ENCODE results near the gene GABBR2. TPM values are rescaled to one million over a fixed set of nuclear protein-coding genes. Genes with fewer than 3 reads are reported as not detected.

The GABBR2 gene
- total RNA-seq, 4 donors from 2014 or later = 0.17 to 0.26 TPM; not detected in 2

DNA sequence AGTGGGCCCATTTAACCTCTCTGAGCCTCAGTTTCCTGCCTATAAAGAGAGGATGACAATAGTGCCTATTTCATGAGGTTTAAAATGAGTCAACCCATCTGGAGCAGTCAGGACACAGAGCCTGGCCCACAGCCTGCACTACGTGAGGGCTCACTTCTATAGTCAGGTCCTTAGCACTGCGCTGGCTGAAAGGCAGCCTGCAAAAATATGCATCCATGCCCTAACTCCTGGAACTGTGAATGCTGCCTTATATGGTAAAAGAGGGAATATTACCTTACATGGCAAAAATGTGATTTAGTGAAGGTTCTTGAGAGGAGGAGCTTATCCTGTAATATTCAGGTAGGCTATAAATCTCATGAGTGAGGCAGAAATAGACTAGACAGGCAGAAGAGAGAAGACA is 98.5 kb downstream of the GABBR2 start:
- Histone ChIP-seq H3K4me1 (peaks cover 0 to 3% (median 0%) of the 10 kb centered on the region in 4 donors), H3K36me3 (no peaks in the 10 kb centered on the region), H3K27me3 (no peaks in the 10 kb centered on the region), H3K9me3 (no peaks in the 10 kb centered on the region), H3K27ac (replicated peaks in 1 of 4) (no peak overlapping the region), H3K4me3 (no peak overlapping the region)
- TF ChIP-seq EP300 (IDR thresholded peaks at IDR 0.05) (no peak), POLR2A (IDR thresholded peaks at IDR 0.05; ENCODE audit: low read depth) (no peak), POLR2AphosphoS5 (IDR thresholded peaks at IDR 0.05) (no peak)
- TF ChIP-seq, protein P1, sequence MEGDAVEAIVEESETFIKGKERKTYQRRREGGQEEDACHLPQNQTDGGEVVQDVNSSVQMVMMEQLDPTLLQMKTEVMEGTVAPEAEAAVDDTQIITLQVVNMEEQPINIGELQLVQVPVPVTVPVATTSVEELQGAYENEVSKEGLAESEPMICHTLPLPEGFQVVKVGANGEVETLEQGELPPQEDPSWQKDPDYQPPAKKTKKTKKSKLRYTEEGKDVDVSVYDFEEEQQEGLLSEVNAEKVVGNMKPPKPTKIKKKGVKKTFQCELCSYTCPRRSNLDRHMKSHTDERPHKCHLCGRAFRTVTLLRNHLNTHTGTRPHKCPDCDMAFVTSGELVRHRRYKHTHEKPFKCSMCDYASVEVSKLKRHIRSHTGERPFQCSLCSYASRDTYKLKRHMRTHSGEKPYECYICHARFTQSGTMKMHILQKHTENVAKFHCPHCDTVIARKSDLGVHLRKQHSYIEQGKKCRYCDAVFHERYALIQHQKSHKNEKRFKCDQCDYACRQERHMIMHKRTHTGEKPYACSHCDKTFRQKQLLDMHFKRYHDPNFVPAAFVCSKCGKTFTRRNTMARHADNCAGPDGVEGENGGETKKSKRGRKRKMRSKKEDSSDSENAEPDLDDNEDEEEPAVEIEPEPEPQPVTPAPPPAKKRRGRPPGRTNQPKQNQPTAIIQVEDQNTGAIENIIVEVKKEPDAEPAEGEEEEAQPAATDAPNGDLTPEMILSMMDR (IDR thresholded peaks at IDR 0.05) = no peak
- 73% methylated on average over 2 of the region's 2 CpGs for WGBS
- DNase-seq (ENCODE audit: extremely low spot score) = no peak
- intact Hi-C loops (cut with DNase I) = no loop called here

DNA sequence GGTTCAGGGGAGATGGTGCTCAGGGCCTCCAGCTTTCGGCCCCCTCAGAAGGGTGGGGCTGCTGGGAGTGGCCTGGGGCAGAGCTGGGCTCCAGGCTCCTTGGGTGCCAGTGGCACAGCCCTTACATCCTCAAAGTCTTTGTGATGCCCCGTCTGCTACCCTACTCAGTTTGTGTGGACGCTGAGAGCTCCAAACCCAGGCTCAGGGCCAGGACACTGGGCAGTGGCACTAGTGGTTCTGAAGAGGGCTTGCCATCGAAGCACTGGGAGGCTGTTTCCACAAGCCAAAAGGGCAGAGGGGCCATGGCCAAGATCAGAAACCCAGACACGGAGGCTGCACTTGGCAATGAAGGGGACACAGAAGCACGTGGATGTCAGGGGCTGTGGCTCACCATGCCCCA is 99.1 kb downstream of the GABBR2 start:
- Histone ChIP-seq H3K9me3 (no peaks in the 10 kb centered on the region), H3K27me3 (no peaks in the 10 kb centered on the region), H3K4me1 (peaks cover 0 to 3% (median 0%) of the 10 kb centered on the region in 4 donors), H3K27ac (replicated peaks in 1 of 4) (no peak overlapping the region), H3K36me3 (no peaks in the 10 kb centered on the region), H3K4me3 (no peak overlapping the region)
- no peak for DNase-seq (ENCODE audit: extremely low spot score)
- intact Hi-C loops (cut with DNase I) = no loop called here
- 91% methylated on average over 5 of the region's 6 CpGs for WGBS
- no peak for TF ChIP-seq POLR2A (IDR thresholded peaks at IDR 0.05; ENCODE audit: low read depth)

DNA sequence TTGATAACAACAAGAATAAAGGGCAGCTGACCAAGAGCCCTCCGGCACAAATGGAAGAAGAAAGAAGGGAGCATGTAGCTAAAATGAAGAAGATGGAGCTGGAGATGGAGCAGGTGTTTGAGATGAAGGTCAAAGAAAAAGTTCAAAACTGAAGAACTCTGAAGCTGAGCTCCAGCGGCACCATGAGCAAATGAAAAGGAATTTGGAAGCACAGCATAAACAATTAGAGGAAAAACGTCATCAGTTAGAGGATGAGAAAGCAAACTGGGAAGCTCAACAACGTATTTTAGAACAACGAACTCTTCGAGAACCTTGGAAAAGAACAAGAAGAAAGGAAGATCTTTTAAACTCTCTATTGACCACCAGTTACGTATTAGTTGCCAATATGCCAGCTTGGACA is 100.9 kb downstream of the GABBR2 start:
- Histone ChIP-seq H3K4me1 (peaks cover 0 to 3% (median 0%) of the 10 kb centered on the region in 4 donors), H3K36me3 (no peaks in the 10 kb centered on the region), H3K27ac (replicated peaks in 1 of 4) (no peak overlapping the region), H3K4me3 (no peak overlapping the region), H3K27me3 (no peaks in the 10 kb centered on the region), H3K9me3 (no peaks in the 10 kb centered on the region)
- DNase-seq (ENCODE audit: extremely low spot score) = no peak
- TF ChIP-seq POLR2AphosphoS5 (IDR thresholded peaks at IDR 0.05) (no peak), POLR2A (IDR thresholded peaks at IDR 0.05; ENCODE audit: low read depth) (no peak)
- intact Hi-C loops (cut with DNase I) = no loop called here
- WGBS = 53% methylated on average over 7 of the region's 7 CpGs

DNA sequence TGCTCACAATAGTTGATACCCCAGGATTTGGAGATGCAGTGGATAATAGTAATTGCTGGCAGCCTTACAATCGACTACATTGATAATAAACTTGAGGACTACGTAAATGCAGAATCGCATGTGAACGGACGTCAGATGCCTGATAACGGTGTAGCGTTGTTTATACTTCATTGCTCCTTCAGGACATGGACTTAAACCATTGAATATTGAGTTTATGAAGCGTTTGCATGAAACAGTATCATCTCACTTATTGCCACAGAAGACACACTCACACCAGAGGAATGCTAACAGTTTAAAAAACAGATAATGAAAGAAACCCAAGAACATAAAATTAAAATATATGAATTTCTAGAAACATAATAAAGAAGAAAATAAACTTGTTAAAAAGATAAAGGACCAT is 101.6 kb downstream of the GABBR2 start:
- H3K9me3 ChIP-seq = no peaks in the 10 kb centered on the region
- no peak for DNase-seq (ENCODE audit: extremely low spot score)
- WGBS = 95% methylated on average over 8 of the region's 8 CpGs
- TF ChIP-seq POLR2A (IDR thresholded peaks at IDR 0.05; ENCODE audit: low read depth) (no peak), EP300 (IDR thresholded peaks at IDR 0.05) (no peak), POLR2AphosphoS5 (IDR thresholded peaks at IDR 0.05) (no peak)
- TF ChIP-seq, protein P1 (IDR thresholded peaks at IDR 0.05) = no peak
- H3K4me1 ChIP-seq = peaks cover 0 to 3% (median 0%) of the 10 kb centered on the region in 4 donors
- H3K27ac ChIP-seq (replicated peaks in 1 of 4) = no peak overlapping the region
- no peaks in the 10 kb centered on the region for H3K27me3 ChIP-seq
- no peaks in the 10 kb centered on the region for H3K36me3 ChIP-seq
- intact Hi-C loops (cut with DNase I) = no loop called here
- H3K4me3 ChIP-seq = no peak overlapping the region

DNA sequence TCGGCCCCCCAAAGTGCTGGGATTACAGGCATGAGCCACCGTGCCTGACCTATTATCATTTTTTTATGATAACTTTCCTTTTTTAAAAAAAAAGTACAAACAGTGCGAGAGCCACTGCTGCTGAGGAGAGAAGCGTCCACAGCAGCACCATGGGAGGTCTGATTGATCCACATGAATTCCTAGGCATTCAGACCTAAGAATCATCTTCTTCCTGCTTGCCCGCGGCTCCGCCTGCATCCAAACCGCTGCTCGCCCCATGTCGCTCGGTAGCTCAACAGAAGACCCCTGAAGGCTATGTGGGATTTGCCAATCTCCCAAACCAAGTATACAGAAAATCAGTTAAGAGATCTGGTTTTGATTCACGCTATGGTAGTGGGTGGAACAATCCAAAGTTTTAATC is 102.0 kb downstream of the GABBR2 start:
- no peak for DNase-seq (ENCODE audit: extremely low spot score)
- TF ChIP-seq EP300 (IDR thresholded peaks at IDR 0.05) = no peak
- no peak for TF ChIP-seq POLR2AphosphoS5 (IDR thresholded peaks at IDR 0.05)
- TF ChIP-seq, protein P1 (IDR thresholded peaks at IDR 0.05) = no peak
- Histone ChIP-seq H3K4me3 (no peak overlapping the region), H3K4me1 (peaks cover 0 to 3% (median 0%) of the 10 kb centered on the region in 4 donors), H3K9me3 (no peaks in the 10 kb centered on the region), H3K27me3 (no peaks in the 10 kb centered on the region), H3K27ac (replicated peaks in 1 of 4) (no peak overlapping the region), H3K36me3 (no peaks in the 10 kb centered on the region)
- intact Hi-C loops (cut with DNase I) = no loop called here
- WGBS = 92% methylated on average over 12 of the region's 12 CpGs

DNA sequence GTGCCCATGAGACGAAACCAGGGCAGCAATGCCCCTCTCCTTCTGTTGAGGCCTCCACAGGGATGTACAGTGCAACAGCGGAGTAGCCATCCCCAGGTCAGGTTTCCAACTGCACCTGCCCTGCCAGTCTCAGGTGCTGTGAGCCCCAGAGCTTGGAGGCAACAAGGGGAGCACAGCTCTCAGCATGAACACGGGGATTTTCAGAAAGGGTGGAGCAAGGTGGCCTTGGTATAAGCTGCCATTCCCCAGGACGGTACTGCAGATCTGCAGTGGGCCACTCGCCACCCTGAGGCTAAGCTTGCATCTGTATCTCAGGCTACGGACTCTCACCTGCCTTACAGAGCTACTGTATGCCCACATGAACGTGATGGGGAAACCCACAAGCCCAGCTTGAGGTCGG is 103.6 kb downstream of the GABBR2 start:
- Histone ChIP-seq H3K4me1 (peaks cover 0 to 3% (median 0%) of the 10 kb centered on the region in 4 donors), H3K9me3 (no peaks in the 10 kb centered on the region), H3K27me3 (no peaks in the 10 kb centered on the region), H3K27ac (replicated peaks in 1 of 4) (no peak overlapping the region), H3K36me3 (no peaks in the 10 kb centered on the region), H3K4me3 (no peak overlapping the region)
- WGBS = 89% methylated on average over 1 of the region's 8 CpGs
- no peak for DNase-seq (ENCODE audit: extremely low spot score)
- TF ChIP-seq POLR2AphosphoS5 (IDR thresholded peaks at IDR 0.05) (no peak), EP300 (IDR thresholded peaks at IDR 0.05) (no peak), POLR2A (IDR thresholded peaks at IDR 0.05; ENCODE audit: low read depth) (no peak)
- TF ChIP-seq, protein P1 (IDR thresholded peaks at IDR 0.05) = no peak
- intact Hi-C loops (cut with DNase I) = no loop called here
